Stimulated activated effector memory CD8-positive, alpha-beta T cell treated with anti-CD3 and anti-CD28 coated beads, Interleukin-12 subunit alpha, Interleukin-12 subunit beta, amount 100 ng/mL, for 72 hours (primary cell): ENCODE data around the gene FYB1.

ENCODE experiments used
- ATAC-seq: fragments of 150-1000 bp; cut with Tn5 transposase; 2 replicates; pipeline ENCODE4 v1.10.0; 2021
- DNase-seq, 2 donors: peaks; one replicate each; pipeline ENCODE4 v3.0.0; 2021 to 2022; ENCODE audit warnings: low spot score in 2 of 2
- H3K27ac Mint-ChIP-seq: one replicate; pipeline ENCODE4 v1.8.0; 2022; ENCODE audit warnings: mild to moderate bottlenecking, mixed read lengths
- H3K36me3 Mint-ChIP-seq: one replicate; pipeline ENCODE4 v1.8.0; 2022; ENCODE audit warnings: mild to moderate bottlenecking, mixed read lengths
- H3K4me1 Mint-ChIP-seq: one replicate; pipeline ENCODE4 v1.8.0; 2022; ENCODE audit warnings: mixed read lengths
- H3K4me3 Mint-ChIP-seq: one replicate; pipeline ENCODE4 v1.8.0; 2022; ENCODE audit warnings: mild to moderate bottlenecking, mixed read lengths
- H3K9me3 Mint-ChIP-seq: one replicate; pipeline ENCODE4 v1.8.0; 2022; ENCODE audit warnings: mixed read lengths

The FYB1 gene

GRCh38 chr5:39169081-39169480, 50.3 kb downstream of the FYB1 start:
- no peak overlapping the region for H3K4me3 Mint-ChIP-seq
- peaks cover 9% of the 10 kb centered on the region for H3K9me3 Mint-ChIP-seq
- ATAC-seq (no peak), DNase-seq (no peak)
- peaks cover 76% of the 10 kb centered on the region for H3K4me1 Mint-ChIP-seq
- H3K27ac Mint-ChIP-seq = no peak overlapping the region
- peaks cover 33% of the 10 kb centered on the region for H3K36me3 Mint-ChIP-seq

GRCh38 chr5:39167972-39168342, 51.4 kb downstream of the FYB1 start:
- DNase-seq = no peak
- Mint-ChIP-seq H3K27ac (peak overlapping the region; percentile 91), H3K9me3 (peaks cover 5% of the 10 kb centered on the region), H3K4me3 (peak overlapping the region; percentile 58), H3K36me3 (peaks cover 33% of the 10 kb centered on the region), H3K4me1 (peaks cover 75% of the 10 kb centered on the region)
- ATAC-seq = no peak

- ATAC-seq (no peak), DNase-seq (no peak)
- H3K4me3 Mint-ChIP-seq = peak overlapping the region; percentile 58
- H3K36me3 Mint-ChIP-seq = peaks cover 33% of the 10 kb centered on the region
- peaks cover 3% of the 10 kb centered on the region for H3K9me3 Mint-ChIP-seq
- peak overlapping the region; percentile 91 for H3K27ac Mint-ChIP-seq
- peaks cover 71% of the 10 kb centered on the region for H3K4me1 Mint-ChIP-seq
Measured at GRCh38 chr5:39167141-39167971, 52.0 kb downstream of the FYB1 start.

- DNase-seq = no peak
- peak overlapping the region; percentile 62 for H3K4me3 Mint-ChIP-seq
Measured at GRCh38 chr5:39164529-39165402, 54.6 kb downstream of the FYB1 start.

GRCh38 chr5:39164016-39164415, 55.3 kb downstream of the FYB1 start:
- Mint-ChIP-seq H3K36me3 (peaks cover 21% of the 10 kb centered on the region), H3K9me3 (peaks cover 3% of the 10 kb centered on the region), H3K27ac (peak overlapping the region; percentile 91), H3K4me3 (peak overlapping the region; percentile 62), H3K4me1 (peaks cover 73% of the 10 kb centered on the region)
- ATAC-seq (peak; percentile 62), DNase-seq (no peak)

More at GRCh38 chr5:39164529-39165402, 54.6 kb downstream of the FYB1 start:
- H3K4me1 Mint-ChIP-seq = peaks cover 71% of the 10 kb centered on the region
- peak; percentile 99 for ATAC-seq
- H3K27ac Mint-ChIP-seq = peak overlapping the region; percentile 91
- peaks cover 3% of the 10 kb centered on the region for H3K9me3 Mint-ChIP-seq
- H3K36me3 Mint-ChIP-seq = peaks cover 27% of the 10 kb centered on the region

GRCh38 chr5:39161578-39161977, 57.8 kb downstream of the FYB1 start:
- Mint-ChIP-seq H3K27ac (peak overlapping the region; percentile 68), H3K36me3 (peaks cover 21% of the 10 kb centered on the region), H3K4me3 (peak overlapping the region; percentile 41), H3K9me3 (peaks cover 3% of the 10 kb centered on the region), H3K4me1 (peaks cover 77% of the 10 kb centered on the region)
- no peak for DNase-seq
- ATAC-seq = no peak

- Mint-ChIP-seq H3K4me3 (peak overlapping the region; percentile 6), H3K9me3 (peaks cover 3% of the 10 kb centered on the region), H3K36me3 (peaks cover 13% of the 10 kb centered on the region), H3K4me1 (peaks cover 77% of the 10 kb centered on the region), H3K27ac (no peak overlapping the region)
- ATAC-seq (no peak), DNase-seq (no peak)
Measured at GRCh38 chr5:39160576-39161213, 58.7 kb downstream of the FYB1 start.

GRCh38 chr5:39159811-39160490, 59.4 kb downstream of the FYB1 start:
- H3K36me3 Mint-ChIP-seq = peaks cover 5% of the 10 kb centered on the region
- H3K27ac Mint-ChIP-seq = no peak overlapping the region
- ATAC-seq (no peak), DNase-seq (no peak)
- no peaks in the 10 kb centered on the region for H3K9me3 Mint-ChIP-seq
- H3K4me3 Mint-ChIP-seq = peak overlapping the region; percentile 6
- H3K4me1 Mint-ChIP-seq = peaks cover 74% of the 10 kb centered on the region

GRCh38 chr5:39158786-39159185, 60.6 kb downstream of the FYB1 start:
- ATAC-seq = no peak
- no peaks in the 10 kb centered on the region for H3K9me3 Mint-ChIP-seq
- no peak overlapping the region for H3K4me3 Mint-ChIP-seq
- peaks cover 64% of the 10 kb centered on the region for H3K4me1 Mint-ChIP-seq
- H3K36me3 Mint-ChIP-seq = peaks cover 6% of the 10 kb centered on the region
- H3K27ac Mint-ChIP-seq = no peak overlapping the region
- no peak for DNase-seq

- no peak for DNase-seq
- peaks cover 61% of the 10 kb centered on the region for H3K4me1 Mint-ChIP-seq
- H3K4me3 Mint-ChIP-seq = peak overlapping the region; percentile 6
- ATAC-seq = no peak
- peak overlapping the region; percentile 70 for H3K27ac Mint-ChIP-seq
- peaks cover 13% of the 10 kb centered on the region for H3K36me3 Mint-ChIP-seq
- no peaks in the 10 kb centered on the region for H3K9me3 Mint-ChIP-seq
Measured at GRCh38 chr5:39158127-39158593, 61.2 kb downstream of the FYB1 start.

GRCh38 chr5:39157701-39158100, 61.7 kb downstream of the FYB1 start:
- Mint-ChIP-seq H3K27ac (peak overlapping the region; percentile 70), H3K9me3 (no peaks in the 10 kb centered on the region), H3K36me3 (peaks cover 17% of the 10 kb centered on the region), H3K4me3 (peak overlapping the region; percentile 6), H3K4me1 (peaks cover 64% of the 10 kb centered on the region)
- no peak for ATAC-seq
- no peak for DNase-seq

GRCh38 chr5:39156082-39156481, 63.3 kb downstream of the FYB1 start:
- H3K4me3 Mint-ChIP-seq = peak overlapping the region; percentile 41
- H3K9me3 Mint-ChIP-seq = no peaks in the 10 kb centered on the region
- DNase-seq = no peak
- peaks cover 31% of the 10 kb centered on the region for H3K36me3 Mint-ChIP-seq
- H3K4me1 Mint-ChIP-seq = peaks cover 61% of the 10 kb centered on the region
- ATAC-seq = no peak
- peak overlapping the region; percentile 13 for H3K27ac Mint-ChIP-seq

GRCh38 chr5:39151745-39152144, 67.6 kb downstream of the FYB1 start:
- Mint-ChIP-seq H3K36me3 (peaks cover 31% of the 10 kb centered on the region), H3K27ac (peak overlapping the region; percentile 80), H3K4me1 (peaks cover 43% of the 10 kb centered on the region), H3K4me3 (no peak overlapping the region), H3K9me3 (no peaks in the 10 kb centered on the region)
- no peak for DNase-seq
- ATAC-seq = no peak

GRCh38 chr5:39149966-39150365, 69.4 kb downstream of the FYB1 start:
- H3K9me3 Mint-ChIP-seq = no peaks in the 10 kb centered on the region
- H3K4me3 Mint-ChIP-seq = no peak overlapping the region
- H3K4me1 Mint-ChIP-seq = peaks cover 34% of the 10 kb centered on the region
- H3K36me3 Mint-ChIP-seq = peaks cover 38% of the 10 kb centered on the region
- ATAC-seq (no peak), DNase-seq (no peak)
- H3K27ac Mint-ChIP-seq = peak overlapping the region; percentile 80
